ENCODE results near the gene MAP2K6.

- TF ChIP-seq, protein P1, sequence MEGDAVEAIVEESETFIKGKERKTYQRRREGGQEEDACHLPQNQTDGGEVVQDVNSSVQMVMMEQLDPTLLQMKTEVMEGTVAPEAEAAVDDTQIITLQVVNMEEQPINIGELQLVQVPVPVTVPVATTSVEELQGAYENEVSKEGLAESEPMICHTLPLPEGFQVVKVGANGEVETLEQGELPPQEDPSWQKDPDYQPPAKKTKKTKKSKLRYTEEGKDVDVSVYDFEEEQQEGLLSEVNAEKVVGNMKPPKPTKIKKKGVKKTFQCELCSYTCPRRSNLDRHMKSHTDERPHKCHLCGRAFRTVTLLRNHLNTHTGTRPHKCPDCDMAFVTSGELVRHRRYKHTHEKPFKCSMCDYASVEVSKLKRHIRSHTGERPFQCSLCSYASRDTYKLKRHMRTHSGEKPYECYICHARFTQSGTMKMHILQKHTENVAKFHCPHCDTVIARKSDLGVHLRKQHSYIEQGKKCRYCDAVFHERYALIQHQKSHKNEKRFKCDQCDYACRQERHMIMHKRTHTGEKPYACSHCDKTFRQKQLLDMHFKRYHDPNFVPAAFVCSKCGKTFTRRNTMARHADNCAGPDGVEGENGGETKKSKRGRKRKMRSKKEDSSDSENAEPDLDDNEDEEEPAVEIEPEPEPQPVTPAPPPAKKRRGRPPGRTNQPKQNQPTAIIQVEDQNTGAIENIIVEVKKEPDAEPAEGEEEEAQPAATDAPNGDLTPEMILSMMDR (IDR thresholded peaks at IDR 0.05; ENCODE audit: poor library complexity), result no peak
- TF ChIP-seq EZH2phosphoT487 (IDR thresholded peaks at IDR 0.05; ENCODE audit: low read depth, severe bottlenecking, unreplicated experiment) (no peak), EZH2 (IDR thresholded peaks at IDR 0.05; ENCODE audit: borderline replicate concordance) (no peak)
Observed at GRCh38 chr17:69460963-69461922, 46.7 kb downstream of the MAP2K6 start.

Measured in hepatocyte (in vitro differentiated cells).